ENCODE results near the gene MNAT1. TPM values are rescaled to one million over a fixed set of nuclear protein-coding genes. Genes with fewer than 3 reads are reported as not detected.
A peak's percentile ranks its signal among the peaks of the same experiment; 100 is the strongest.
"Not testable (repeated sequence)": the region's sequence is repeated elsewhere in the genome, so short reads cannot be mapped to it uniquely, and the experiment has no call there.

MNAT1 gene
- total RNA-seq, 1 donor from 2014 or later = 39.1 TPM

- Mint-ChIP-seq H3K27me3 (ENCODE audit: low read depth) (peaks cover 55% of the 10 kb centered on the region), H3K4me3 (peak overlapping the region; percentile 98), H3K27ac (ENCODE audit: unreplicated experiment) (no peak overlapping the region), H3K36me3 (ENCODE audit: low read depth) (no peaks in the 10 kb centered on the region), H3K4me1 (peaks cover 22% of the 10 kb centered on the region), H3K9me3 (no peaks in the 10 kb centered on the region)
- TF ChIP-seq, protein P1, sequence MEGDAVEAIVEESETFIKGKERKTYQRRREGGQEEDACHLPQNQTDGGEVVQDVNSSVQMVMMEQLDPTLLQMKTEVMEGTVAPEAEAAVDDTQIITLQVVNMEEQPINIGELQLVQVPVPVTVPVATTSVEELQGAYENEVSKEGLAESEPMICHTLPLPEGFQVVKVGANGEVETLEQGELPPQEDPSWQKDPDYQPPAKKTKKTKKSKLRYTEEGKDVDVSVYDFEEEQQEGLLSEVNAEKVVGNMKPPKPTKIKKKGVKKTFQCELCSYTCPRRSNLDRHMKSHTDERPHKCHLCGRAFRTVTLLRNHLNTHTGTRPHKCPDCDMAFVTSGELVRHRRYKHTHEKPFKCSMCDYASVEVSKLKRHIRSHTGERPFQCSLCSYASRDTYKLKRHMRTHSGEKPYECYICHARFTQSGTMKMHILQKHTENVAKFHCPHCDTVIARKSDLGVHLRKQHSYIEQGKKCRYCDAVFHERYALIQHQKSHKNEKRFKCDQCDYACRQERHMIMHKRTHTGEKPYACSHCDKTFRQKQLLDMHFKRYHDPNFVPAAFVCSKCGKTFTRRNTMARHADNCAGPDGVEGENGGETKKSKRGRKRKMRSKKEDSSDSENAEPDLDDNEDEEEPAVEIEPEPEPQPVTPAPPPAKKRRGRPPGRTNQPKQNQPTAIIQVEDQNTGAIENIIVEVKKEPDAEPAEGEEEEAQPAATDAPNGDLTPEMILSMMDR (conservative IDR thresholded peaks at IDR 0.05) = peak; percentile 49
- peak; percentile 33 for DNase-seq (ENCODE audit: low read depth, low spot score)
Observed at GRCh38 chr14:60721326-60722106, 13.0 kb upstream of the MNAT1 start.

DNA sequence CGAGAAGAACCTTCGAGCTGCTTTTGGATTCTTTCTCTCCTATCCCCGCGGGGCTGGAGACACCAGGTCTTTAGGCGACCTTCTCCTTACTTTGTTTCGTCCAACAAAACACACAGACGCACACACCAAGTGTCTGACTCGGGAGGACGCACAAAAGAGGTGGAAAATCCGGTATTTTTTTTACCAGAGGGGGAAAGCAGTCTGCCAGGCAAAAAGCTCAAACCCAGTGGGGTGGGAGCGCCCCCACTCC, 12.5 kb upstream of the MNAT1 start:
- Mint-ChIP-seq H3K36me3 (ENCODE audit: low read depth) (no peaks in the 10 kb centered on the region), H3K27ac (ENCODE audit: unreplicated experiment) (no peak overlapping the region), H3K27me3 (ENCODE audit: low read depth) (peaks cover 60% of the 10 kb centered on the region), H3K4me1 (peaks cover 22% of the 10 kb centered on the region), H3K4me3 (peak overlapping the region; percentile 98), H3K9me3 (no peaks in the 10 kb centered on the region)
- DNase-seq (ENCODE audit: low read depth, low spot score) = peak; percentile 4
- TF ChIP-seq, protein P1 (conservative IDR thresholded peaks at IDR 0.05) = no peak

GRCh38 chr14:60722357-60723115, 12.0 kb upstream of the MNAT1 start:
- peaks cover 65% of the 10 kb centered on the region for H3K27me3 Mint-ChIP-seq (ENCODE audit: low read depth)
- H3K4me3 Mint-ChIP-seq = peak overlapping the region; percentile 98
- no peaks in the 10 kb centered on the region for H3K36me3 Mint-ChIP-seq (ENCODE audit: low read depth)
- no peak overlapping the region for H3K27ac Mint-ChIP-seq (ENCODE audit: unreplicated experiment)
- no peaks in the 10 kb centered on the region for H3K9me3 Mint-ChIP-seq
- DNase-seq (ENCODE audit: low read depth, low spot score) = peak; percentile 43
- TF ChIP-seq, protein P1 (conservative IDR thresholded peaks at IDR 0.05) = no peak
- H3K4me1 Mint-ChIP-seq = peaks cover 22% of the 10 kb centered on the region

DNA sequence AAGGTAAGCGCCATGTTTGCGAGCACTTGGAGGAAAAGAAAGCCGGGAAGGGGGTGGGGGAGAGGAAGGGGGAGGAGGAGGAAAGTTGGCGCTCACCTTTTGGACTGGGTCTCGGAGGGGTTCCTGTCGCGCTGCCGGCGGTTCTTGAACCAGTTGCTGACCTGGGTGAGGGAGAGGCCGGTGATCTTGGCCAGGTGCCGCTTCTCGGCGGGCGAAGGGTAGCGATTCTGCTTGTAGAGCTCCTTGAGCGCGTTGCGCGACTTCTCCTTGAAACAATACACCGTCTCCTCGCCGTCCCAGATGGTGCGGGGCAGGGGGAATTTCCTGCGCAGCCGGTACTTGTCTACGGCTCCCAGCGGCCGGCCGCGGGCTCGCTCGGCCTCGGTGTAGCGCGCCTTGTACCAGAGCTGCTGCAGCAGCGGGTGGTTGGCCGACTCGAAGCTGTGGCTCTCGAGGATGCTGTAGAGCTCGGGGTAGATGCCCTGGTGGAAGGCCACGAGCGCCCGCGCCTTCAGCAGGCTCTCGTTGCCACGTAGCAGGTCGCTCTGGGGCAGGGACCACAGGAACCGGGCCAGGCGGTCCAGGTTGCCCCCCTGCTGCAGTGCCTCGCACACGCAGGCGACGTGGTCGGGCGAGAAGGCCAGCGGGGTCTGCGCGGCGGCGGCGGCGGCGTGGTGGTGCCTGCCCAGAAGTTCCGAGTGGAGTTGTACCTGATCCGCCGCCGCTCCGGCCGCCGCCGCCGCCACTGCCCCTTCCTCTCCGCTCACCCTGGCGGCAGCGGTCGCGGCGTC, 11.2 kb upstream of the MNAT1 start:
- no peaks in the 10 kb centered on the region for H3K9me3 Mint-ChIP-seq
- H3K27ac Mint-ChIP-seq (ENCODE audit: unreplicated experiment) = no peak overlapping the region
- no peaks in the 10 kb centered on the region for H3K36me3 Mint-ChIP-seq (ENCODE audit: low read depth)
- H3K4me1 Mint-ChIP-seq = peaks cover 22% of the 10 kb centered on the region
- H3K4me3 Mint-ChIP-seq = peak overlapping the region; percentile 100
- TF ChIP-seq, protein P1 (conservative IDR thresholded peaks at IDR 0.05) = no peak
- peak; percentile 40 for DNase-seq (ENCODE audit: low read depth, low spot score)
- H3K27me3 Mint-ChIP-seq (ENCODE audit: low read depth) = peaks cover 71% of the 10 kb centered on the region

GRCh38 chr14:60723907-60724618, 10.5 kb upstream of the MNAT1 start, which contains the start of gene SIX4:
Gene SIX4 (minus strand): TSS chr14:60724351. CDS start chr14:60724074, 277 bp downstream.
- Mint-ChIP-seq H3K4me3 (peak within 1 kb of the TSS; percentile 100), H3K4me1 (peaks cover 22% of the 10 kb centered on the region), H3K9me3 (no peaks in the 10 kb centered on the region), H3K27me3 (ENCODE audit: low read depth) (peaks cover 73% of the 10 kb centered on the region), H3K27ac (ENCODE audit: unreplicated experiment) (peak within 1 kb of the TSS; percentile 83), H3K36me3 (ENCODE audit: low read depth) (no peaks in the 10 kb centered on the region)
- peak; percentile 47 for DNase-seq (ENCODE audit: low read depth, low spot score)
- TF ChIP-seq, protein P1 (conservative IDR thresholded peaks at IDR 0.05) = peak; percentile 19

- H3K9me3 Mint-ChIP-seq; DNase-seq (ENCODE audit: low read depth, low spot score); H3K4me3 Mint-ChIP-seq; H3K36me3 Mint-ChIP-seq (ENCODE audit: low read depth); H3K27ac Mint-ChIP-seq (ENCODE audit: unreplicated experiment): not testable (repeated sequence)
- Mint-ChIP-seq H3K4me1 (peaks cover 17% of the 10 kb centered on the region), H3K27me3 (ENCODE audit: low read depth) (peaks cover 64% of the 10 kb centered on the region)
Observed at GRCh38 chr14:60731291-60731690, 3.3 kb upstream of the MNAT1 start.

Data from neural crest cell (in vitro differentiated cells).